NCI-H1930 (cell line): Measurements from ENCODE around the gene TLR8.
"Not testable (repeated sequence)": the region's sequence is repeated elsewhere in the genome, so short reads cannot be mapped to it uniquely, and the experiment has no call there.

Experiments
- DNase-seq, 2 experiments: peaks; one replicate each; lab custom pipeline; 2025; lab: John Stamatoyannopoulos, UW

Gene TLR8

DNA sequence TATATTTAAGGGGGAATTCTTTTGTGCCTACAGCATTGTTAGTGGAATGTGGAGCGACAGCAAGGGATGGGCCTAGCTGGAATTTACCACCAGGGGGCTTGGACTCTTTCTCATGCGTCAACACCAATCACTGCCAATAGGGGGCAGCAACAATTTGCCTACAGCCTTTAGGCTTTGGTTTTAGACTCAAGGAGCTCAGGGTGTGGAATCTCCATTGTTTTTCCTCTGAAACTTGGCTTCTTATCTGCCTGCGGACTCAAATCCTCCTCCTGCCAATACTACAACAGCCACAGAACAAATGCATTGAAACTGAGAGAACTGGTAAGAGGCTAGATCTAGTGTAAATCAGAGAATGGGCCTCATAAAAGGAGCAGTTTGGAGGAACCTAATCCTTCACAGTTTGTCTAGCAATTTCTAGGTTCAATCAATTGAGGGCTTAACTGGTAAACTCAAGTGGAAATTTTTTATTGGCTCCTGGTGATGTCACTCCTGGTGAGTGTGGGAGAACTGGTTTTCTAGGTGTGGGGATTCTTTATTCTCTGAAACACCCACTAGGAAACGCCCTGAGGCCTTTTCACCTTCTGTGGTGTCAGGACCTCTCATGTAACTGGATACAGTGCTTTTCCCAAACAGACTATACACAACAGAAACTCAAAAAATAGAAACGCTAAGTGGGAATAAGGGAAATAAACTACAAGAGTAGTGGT lies 40.6 kb downstream of the TLR8 start:
- DNase-seq = peak; percentile 24 to 57

DNA sequence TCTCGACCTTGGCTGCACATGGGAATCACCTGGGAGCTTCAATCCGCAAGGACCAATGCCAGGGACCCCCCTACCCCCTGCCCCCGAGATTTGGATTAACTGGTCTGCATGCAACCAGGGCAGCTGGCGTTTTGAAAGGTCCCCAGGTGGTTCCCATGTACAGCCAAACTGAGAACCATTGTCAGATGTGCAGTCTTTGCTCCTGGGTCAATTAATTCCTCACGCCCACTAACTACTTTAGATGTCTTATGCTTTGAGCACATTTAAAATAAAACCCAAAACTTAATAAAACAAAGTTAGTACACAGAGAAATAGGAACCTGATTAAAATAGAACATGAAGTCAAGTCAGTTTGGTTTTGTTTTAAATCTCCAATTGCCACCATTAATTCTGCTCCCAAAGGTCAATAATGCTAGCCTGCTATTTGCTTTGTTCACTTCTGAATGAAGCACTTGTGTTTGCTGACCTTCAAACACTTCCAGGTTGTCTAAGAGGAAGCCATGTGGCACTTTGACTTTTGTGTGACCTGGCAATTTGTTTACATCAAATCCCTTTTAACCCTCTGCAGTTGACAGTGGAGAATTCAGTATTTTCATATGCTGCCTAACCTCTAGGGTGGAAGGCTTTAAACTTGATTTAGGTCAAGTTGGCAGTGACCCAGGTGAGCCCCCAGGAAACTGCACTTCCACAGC lies 41.3 kb downstream of the TLR8 start:
- no peak for DNase-seq

DNA sequence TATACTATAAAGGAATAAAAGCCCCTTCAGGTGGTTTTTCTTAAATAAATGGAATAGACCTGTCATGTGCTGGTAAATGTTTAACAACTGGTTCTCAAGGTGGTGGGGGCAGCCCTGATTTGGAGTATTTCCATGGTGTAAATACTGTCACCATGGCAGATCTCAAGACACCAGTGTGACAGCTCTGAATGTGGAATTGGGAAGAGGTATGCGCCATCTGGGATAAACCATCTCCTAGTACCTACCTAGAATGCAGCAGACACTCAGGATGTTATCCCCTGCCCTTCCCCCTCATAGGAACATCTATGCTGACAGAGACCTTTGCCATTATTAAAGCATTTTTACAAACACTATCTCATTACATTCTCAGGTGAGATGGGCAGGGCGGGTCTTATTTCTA lies 42.1 kb downstream of the TLR8 start:
- DNase-seq = no peak

DNA sequence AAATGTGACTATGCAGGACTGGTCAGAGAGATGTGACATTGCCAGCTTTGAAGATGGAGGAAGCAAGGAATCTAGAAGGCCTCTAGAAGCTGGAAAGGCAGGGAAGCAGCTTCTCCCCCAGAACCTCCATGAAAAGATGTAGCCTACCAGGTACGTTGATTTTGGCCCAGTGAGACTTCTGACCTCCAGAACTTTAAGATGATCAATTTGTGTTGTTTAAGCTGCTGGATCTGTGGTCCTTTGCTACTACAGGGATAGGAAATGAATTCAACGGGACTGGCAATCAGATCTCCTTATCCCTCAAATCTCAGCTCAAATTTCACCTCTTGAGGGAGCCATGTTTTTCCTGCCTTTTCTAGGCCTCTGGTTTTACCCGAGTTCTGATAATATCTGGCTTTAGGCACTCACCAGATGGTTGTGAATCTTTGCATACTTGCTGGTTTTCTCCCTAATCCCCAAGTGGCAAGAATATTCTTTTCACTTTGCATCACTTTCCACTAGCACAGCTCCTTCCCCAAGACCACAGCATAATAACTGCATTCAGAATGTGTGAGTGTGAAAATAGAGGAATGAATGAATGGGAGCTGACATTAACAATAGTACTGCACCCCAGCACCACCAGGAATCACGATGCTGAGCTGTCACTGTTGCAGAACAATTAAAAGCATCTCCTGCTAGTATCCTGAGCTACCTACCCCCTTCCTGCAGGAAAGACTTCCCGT lies 42.9 kb downstream of the TLR8 start:
- DNase-seq = no peak

DNA sequence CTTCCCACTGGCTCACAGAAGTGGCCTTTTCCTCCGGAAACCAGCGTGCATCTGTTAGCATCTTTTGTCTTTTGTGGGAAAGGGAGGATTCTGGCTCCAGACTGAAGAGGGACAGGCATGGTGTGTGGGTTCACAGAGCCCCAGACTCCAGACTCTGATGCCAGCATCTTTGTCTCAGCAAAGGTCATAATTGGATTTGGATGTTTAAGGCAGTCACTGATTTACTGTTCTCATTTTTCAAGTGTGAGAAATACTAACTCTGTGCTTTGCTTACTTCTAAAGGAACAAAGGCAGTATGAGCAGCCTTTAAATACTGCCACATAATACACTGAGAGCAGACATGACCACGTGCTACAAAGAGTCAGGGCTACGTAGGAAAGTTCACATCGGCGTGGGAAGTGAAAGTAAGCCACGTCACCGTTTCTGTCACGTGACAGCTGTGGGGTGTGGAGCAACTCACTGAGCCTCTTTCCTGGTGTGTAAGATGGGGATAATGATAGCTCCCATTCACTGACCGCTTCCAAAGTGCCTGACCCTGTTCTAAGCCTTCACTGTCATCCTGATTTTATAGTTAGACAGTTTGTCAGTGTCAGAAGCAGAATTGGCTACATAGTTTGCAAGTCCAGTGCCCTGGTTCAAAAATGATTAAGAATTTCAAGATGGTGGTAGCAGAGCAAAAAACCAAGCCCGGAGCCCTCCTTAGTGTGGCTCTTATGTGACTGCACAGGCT lies 43.7 kb downstream of the TLR8 start:
- DNase-seq = no peak

DNA sequence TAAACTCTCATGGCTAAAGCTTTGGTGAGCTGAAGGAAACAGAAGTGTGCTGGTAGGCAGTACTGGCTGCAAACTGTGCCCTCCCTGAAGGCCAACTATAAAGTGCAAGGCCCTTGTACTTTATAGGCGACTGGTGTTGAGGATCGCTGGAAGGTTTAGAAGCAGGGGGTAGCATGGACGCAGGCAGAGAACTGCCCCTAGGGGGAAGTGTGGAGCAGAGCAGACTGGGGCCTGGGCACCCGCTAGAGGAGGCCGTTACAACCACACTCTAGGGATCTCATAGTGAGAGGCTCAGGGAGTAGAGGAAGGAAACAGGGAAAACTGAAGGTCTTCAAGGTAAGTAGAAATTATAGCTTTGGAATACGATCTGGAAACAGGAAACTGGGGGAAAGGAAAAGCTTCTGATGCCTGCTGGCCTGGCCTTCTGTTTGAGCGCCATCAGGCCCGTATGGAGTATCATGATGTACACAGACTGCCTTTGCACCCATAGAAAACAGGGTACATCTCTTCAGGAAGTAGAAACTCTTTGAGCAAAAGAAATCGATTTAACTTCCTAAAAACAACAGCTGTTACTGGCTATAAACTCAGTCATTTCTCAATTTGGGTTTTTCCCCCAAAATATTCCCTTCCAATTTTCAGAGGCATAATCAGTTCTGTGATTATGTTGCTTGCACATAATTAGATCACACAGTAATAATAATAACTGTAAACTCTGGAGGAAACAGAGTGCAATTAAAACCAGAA lies 44.6 kb downstream of the TLR8 start:
- no peak for DNase-seq

DNA sequence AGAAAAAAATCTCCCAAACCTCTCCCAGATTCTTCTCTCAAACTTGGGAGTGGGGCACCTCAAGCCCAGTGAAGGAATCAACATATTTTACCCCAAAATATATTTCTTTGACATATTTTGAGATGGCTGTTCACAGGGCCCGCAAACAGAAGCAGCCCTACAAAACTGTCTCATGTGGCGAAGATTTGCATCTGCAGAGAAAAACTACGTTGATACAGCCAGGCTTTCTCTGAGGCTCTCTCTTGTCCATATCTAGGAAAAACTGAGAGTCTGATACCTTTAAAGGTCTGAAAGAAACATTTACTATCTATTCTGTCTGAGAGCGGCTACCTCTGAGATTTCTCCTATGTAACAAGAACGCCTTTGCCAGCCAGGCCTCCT lies 45.2 kb downstream of the TLR8 start:
- DNase-seq = no peak

DNA sequence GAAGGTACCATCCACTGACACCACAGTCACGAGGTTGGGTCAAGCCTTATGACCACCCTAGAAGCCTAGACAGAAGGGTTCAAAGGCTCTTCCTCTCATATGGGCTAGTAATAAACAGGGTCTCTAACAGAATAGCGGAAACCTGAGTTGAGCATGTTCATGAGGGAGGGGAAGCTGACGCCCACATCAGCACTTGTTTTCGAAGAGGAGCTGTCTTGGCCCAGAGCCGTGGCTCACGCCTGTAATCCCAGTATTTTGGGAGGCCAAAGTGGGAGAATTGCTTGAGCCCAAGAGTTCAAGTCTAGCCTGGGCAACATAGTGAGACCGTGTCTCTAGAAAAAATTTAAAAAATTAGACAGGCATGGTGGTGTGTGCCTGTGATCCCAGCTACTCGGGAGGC lies 47.0 kb downstream of the TLR8 start:
- no peak for DNase-seq

DNA sequence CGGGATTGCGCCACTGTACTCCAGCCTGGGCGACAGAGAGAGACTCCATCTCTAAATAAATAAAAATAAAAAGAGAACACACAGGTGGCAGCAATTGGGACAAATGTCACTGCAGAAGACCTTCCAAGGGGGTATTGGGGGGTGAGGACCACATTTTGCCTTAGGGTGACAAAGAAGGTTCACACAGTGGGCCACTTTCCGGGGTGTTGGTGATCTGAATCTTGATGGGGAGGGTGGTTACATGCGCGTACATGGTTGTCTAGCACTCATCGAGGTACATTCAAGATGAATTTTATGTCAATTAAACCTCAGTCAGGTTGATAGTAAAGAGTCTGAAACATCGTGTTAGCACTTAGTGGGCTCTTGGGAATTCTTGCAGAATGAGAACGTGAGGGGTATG lies 48.0 kb downstream of the TLR8 start:
- no peak for DNase-seq

DNA sequence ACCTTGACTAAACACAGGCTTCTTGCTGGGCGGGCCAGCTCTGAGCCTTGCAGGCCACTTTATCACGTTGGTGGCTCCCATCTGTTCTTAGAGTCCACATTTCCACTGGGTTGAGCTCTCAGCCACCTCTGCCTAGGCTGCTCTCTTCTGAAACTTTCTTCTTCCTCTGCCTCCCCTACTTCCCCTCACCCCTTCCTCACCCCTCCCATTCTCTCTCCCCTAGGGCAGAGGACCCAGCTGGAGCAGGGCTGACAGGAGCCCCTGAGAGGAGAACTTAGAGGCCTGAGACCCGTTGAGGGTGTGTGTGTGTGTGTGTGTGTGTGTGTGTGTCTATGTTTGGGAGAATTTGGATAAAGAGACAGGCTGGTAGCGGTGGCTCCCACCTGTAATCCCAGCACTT lies 48.6 kb downstream of the TLR8 start:
- no peak for DNase-seq

DNA sequence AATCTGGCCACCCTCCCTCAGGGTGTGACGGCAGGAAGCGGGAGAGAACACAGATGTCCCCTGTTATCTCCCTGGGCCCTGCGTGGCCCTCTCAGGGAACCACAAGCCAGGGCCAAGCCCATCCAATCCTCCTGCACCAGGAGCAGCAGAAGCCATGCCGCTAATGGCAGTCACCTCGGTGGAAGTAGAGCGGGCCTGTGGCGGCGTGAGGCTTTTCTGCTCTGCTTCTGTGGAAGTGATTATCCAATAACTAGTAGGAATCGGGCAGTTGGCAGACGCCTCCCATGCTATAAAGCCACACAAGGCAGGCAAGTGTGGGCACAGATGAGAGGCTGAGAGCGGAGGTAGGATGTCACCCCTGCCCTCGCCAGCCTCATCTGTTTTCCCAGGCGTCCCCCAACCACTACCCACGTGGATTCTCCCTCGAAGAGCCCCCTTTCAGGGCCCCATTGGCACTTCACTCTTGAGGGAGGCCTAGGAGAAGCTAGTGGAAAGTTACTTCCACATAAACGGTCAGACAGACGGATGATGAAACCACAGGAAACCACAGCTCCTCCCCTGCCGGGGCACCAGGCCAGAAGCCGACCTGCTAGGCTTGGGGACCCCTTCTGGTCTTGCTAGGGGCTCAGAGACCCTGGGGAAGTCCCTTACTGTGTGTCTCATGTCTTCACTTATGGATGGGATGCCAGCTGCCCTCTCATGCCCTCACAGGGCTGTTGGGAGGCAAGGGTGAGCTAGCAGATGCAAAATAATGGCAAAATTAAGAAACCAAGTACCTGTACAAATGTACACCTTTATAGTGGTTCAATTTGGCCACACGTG lies 49.7 kb downstream of the TLR8 start:
- DNase-seq = peak in 1 of 2 experiments; percentile 4

DNA sequence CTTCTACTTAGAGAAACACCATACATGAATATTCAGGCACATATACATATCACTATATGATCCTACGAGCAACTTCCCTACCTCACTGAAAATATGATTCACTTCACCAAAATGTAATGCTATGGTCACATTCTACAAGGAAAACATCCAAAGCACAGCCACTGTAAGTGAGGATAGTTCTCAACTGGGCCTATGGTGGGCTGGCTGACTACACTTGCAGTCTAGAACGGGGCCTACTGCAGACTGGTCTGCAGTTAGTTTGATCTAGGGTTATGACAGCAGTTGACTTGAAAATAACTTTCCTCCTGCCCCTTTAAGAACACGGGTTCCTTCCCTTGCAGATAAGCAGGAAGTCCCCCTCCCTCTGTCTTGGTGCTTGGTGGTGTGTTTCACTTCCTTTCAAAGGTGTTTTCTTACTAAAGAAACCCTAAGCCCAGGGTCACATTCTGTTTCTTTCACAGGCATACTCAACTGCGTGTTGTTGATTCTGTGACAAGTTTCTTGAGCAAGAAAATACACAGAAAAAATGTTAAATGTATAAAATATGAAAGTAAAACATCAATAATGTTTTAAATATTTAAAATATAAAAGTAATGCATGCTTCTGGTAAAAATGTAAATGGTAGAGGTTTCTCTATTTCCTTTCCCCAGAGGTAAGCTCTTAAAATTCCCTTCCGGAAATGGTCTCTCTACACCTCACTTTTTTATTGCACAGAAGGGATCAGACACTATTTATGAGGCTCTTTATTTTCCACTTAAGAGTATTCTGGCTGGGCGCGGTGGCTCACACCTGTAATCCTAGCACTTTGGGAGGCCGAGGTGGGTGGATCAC lies 50.5 kb downstream of the TLR8 start:
- DNase-seq = no peak

DNA sequence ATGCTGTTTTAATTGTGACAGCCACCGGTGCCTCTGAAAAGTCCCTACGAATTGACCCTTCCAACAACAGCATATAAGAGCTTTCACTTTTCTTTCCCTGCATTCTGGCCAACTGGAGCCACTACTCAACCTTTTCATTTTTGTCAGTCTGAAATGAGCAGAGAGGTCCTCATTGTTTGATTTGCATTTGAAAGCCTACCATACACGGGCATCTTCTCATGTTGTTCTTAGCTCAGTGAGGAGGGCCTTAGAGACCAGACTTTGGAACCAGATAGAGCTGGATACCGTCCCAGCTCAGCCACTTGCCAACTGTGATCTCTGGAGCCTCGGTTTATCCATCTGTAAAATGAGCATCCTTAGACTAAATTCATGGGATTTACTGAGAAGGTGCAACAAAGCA lies 51.6 kb downstream of the TLR8 start:
- DNase-seq = no peak

DNA sequence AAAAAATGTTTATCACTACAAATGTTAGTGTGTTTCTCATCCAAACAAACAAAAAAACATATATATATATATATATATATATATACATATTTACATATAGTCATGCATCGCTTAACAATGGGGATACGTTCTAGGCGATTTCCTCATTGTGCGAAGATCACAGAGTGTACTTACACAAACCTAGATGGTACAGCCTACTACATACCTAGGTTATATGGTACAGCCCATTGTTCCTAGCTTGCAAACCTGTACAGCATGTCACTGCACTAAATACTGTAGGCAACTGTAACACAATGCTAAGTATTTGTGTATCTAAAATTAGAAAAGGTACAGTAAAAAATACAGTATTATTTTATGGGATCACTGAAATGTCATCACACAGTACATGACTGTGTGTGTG lies 52.0 kb downstream of the TLR8 start:
- no peak for DNase-seq

DNA sequence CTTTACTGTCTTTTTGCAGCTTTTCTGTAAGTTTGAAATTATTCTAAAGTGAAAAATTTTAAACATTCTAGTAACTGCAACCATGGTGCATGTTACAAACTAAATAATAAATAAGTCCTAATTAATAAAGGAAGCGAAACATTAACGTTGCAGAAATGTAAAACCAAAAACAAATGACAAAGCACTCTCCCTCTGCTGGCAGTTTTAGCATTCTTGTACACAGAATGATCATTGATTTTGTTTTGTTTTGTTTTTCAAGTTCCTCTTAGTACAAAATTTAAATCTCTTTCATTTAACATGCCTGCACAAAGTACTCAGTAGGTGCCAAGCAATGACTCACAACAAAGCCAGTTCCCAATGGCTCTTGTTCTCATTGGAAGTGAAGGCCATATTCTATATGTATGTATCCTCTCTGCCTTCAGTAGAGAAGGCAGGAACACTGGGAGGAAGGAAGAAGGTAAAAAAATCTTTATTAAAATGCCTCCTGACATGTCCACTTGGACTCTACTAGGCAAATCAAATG lies 54.8 kb downstream of the TLR8 start:
- DNase-seq = no peak

DNA sequence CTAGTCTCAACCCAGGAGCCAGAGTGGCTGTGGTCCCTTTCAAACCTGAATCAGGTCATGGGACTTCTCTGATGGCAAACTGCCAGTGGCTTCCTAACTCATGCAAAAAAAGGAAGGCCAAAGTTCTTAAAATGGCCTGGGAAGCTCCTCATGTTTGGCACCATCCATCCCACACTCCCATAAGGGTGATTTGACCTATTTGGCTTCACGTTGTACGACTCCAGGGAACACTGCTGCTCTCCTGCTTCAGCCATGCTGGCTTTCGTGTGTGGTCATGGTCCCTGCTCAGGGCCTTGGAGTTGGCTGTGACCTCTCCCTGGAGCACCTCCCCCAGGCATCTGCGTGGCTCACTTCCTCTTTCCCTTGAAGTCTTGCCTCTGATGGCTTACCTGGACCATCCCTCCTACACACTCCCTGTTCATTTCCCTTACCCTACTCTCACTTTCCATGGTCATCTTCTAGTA lies 55.7 kb downstream of the TLR8 start:
- DNase-seq = no peak

DNA sequence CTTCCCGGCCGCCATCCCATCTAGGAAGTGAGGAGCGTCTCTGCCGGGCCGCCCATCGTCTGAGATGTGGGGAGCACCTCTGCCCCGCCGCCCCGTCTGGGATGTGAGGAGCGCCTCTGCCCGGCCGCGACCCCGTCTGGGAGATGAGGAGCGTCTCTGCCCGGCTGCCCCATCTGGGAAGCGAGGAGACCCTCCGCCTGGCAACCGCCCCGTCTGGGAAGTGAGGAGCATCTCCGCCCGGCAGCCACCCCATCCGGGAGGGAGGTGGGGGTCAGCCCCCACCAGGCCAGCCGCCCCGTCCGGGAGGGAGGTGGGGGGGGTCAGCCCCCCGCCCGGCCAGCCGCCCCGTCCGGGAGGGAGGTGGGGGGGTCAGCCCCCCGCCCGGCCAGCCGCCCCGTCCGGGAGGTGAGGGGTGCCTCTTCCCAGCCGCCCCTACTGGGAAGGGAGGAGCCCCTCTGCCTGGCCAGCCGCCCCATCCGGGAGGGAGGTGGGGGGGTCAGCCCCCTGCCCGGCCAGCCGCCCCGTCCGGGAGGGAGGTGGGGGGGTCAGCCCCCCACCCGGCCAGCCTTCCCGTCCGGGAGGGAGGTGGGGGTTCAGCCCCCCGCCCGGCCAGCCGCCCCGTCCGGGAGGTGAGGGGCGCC lies 56.9 kb downstream of the TLR8 start:
- not testable (repeated sequence) for DNase-seq

DNA sequence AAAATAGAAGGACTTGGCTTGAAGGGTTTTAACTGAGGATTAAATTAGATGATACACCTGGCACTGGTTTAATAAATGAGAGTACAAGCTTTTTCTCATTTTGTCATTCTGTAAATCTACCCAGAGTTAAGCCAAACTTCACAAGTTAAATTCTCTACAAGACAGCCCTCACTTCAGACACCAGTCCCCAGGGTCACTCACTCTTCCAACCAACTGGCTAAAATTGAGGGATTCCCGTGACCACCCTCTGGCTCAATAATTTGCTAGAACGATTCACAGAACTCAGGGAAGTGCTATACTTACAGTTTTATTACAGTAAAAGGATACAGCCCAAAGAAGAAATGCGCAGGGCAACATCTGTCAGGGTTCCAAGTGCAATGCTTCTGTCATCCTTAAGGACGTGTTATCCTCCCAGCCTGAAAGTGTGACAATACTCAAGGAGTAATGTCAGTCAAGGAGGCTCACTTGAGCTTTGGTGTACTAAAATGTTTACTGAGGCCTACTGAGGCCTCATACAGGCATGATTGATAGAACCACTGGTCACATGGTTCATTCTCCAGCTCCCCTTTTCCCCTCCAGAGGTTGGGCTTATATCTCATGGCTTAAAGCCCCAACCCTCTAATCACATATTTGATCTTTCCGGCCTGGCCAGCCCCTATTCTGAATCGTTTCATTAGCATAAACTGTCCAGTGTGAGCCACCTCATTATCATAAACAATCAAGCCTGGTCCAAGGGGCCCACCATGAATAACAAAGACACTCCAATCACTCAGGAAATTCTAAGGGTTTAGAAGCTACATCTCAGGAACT lies 58.9 kb downstream of the TLR8 start:
- DNase-seq = no peak
